Measurements from ENCODE around the gene RAB3IL1.

Gene RAB3IL1

GRCh38 chr11:61952882-61953281 lies 35.5 kb upstream of the RAB3IL1 start:
- no CpG with 5 or more reads among the region's 3 CpGs for WGBS (ENCODE audit: insufficient coverage, insufficient read length)
- Histone ChIP-seq H3K27ac (ENCODE audit: low read length) (no peak overlapping the region), H3K9me3 (ENCODE audit: control insufficient read depth, insufficient read depth, low read length) (no peaks in the 10 kb centered on the region), H3K4me3 (ENCODE audit: low read length) (no peak overlapping the region), H3K36me3 (ENCODE audit: control insufficient read depth, insufficient read depth, low read length) (no peaks in the 10 kb centered on the region), H3K27me3 (ENCODE audit: control insufficient read depth, insufficient read depth, low read length) (no peaks in the 10 kb centered on the region), H3K4me1 (ENCODE audit: control insufficient read depth, insufficient read depth, low read length) (peaks cover 3% of the 10 kb centered on the region; the same call in 1 of the 2 replicates)
- DNase-seq (ENCODE audit: low read depth, low spot score): no peak

GRCh38 chr11:61951484-61952135 lies 34.2 kb upstream of the RAB3IL1 start:
- WGBS (ENCODE audit: insufficient coverage, insufficient read length): no CpG with 5 or more reads among the region's 11 CpGs
- no peak overlapping the region for H3K27ac ChIP-seq (ENCODE audit: low read length)

GRCh38 chr11:61950035-61950547 lies 32.7 kb upstream of the RAB3IL1 start, which contains the start of gene BEST1:
Gene BEST1 (plus strand): TSS chr11:61950351. CDS start chr11:61951807, 1,456 bp downstream.
- Histone ChIP-seq H3K27me3 (ENCODE audit: control insufficient read depth, insufficient read depth, low read length) (no peaks in the 10 kb centered on the region), H3K36me3 (ENCODE audit: control insufficient read depth, insufficient read depth, low read length) (no peaks in the 10 kb centered on the region), H3K27ac (ENCODE audit: low read length) (no peak within 1 kb of the TSS), H3K4me1 (ENCODE audit: control insufficient read depth, insufficient read depth, low read length) (peaks cover 2% of the 10 kb centered on the region), H3K4me3 (ENCODE audit: low read length) (no peak within 1 kb of the TSS), H3K9me3 (ENCODE audit: control insufficient read depth, insufficient read depth, low read length) (no peaks in the 10 kb centered on the region)
- WGBS (ENCODE audit: insufficient coverage, insufficient read length): no CpG with 5 or more reads among the region's 8 CpGs
- DNase-seq (ENCODE audit: low read depth, low spot score): no peak

More at GRCh38 chr11:61951484-61952135, 34.2 kb upstream of the RAB3IL1 start:
- Histone ChIP-seq H3K4me3 (ENCODE audit: low read length) (no peak overlapping the region), H3K4me1 (ENCODE audit: control insufficient read depth, insufficient read depth, low read length) (peaks cover 3% of the 10 kb centered on the region; the same call in 1 of the 2 replicates), H3K9me3 (ENCODE audit: control insufficient read depth, insufficient read depth, low read length) (no peaks in the 10 kb centered on the region), H3K27me3 (ENCODE audit: control insufficient read depth, insufficient read depth, low read length) (no peaks in the 10 kb centered on the region), H3K36me3 (ENCODE audit: control insufficient read depth, insufficient read depth, low read length) (no peaks in the 10 kb centered on the region)
- DNase-seq (ENCODE audit: low read depth, low spot score): no peak

GRCh38 chr11:61949169-61950034 lies 32.0 kb upstream of the RAB3IL1 start:
- no peak for DNase-seq (ENCODE audit: low read depth, low spot score)
- no CpG with 5 or more reads among the region's 9 CpGs for WGBS (ENCODE audit: insufficient coverage, insufficient read length)
- H3K4me1 ChIP-seq (ENCODE audit: control insufficient read depth, insufficient read depth, low read length): peaks cover 2% of the 10 kb centered on the region
- H3K27me3 ChIP-seq (ENCODE audit: control insufficient read depth, insufficient read depth, low read length): no peaks in the 10 kb centered on the region
- no peak overlapping the region for H3K27ac ChIP-seq (ENCODE audit: low read length)
- H3K9me3 ChIP-seq (ENCODE audit: control insufficient read depth, insufficient read depth, low read length): no peaks in the 10 kb centered on the region
- H3K36me3 ChIP-seq (ENCODE audit: control insufficient read depth, insufficient read depth, low read length): no peaks in the 10 kb centered on the region
- H3K4me3 ChIP-seq (ENCODE audit: low read length): no peak overlapping the region

- Histone ChIP-seq H3K4me3 (ENCODE audit: low read length) (no peak overlapping the region), H3K36me3 (ENCODE audit: control insufficient read depth, insufficient read depth, low read length) (no peaks in the 10 kb centered on the region), H3K4me1 (ENCODE audit: control insufficient read depth, insufficient read depth, low read length) (peaks cover 2% of the 10 kb centered on the region), H3K27ac (ENCODE audit: low read length) (no peak overlapping the region), H3K27me3 (ENCODE audit: control insufficient read depth, insufficient read depth, low read length) (no peaks in the 10 kb centered on the region), H3K9me3 (ENCODE audit: control insufficient read depth, insufficient read depth, low read length) (no peaks in the 10 kb centered on the region)
- no CpG with 5 or more reads among the region's 7 CpGs for WGBS (ENCODE audit: insufficient coverage, insufficient read length)
- no peak for DNase-seq (ENCODE audit: low read depth, low spot score)
Observed at GRCh38 chr11:61948505-61948904, 31.1 kb upstream of the RAB3IL1 start.

GRCh38 chr11:61947486-61948210 lies 30.3 kb upstream of the RAB3IL1 start:
- no peak overlapping the region for H3K27ac ChIP-seq (ENCODE audit: low read length)
- no peaks in the 10 kb centered on the region for H3K9me3 ChIP-seq (ENCODE audit: control insufficient read depth, insufficient read depth, low read length)
- peak; percentile 71 for DNase-seq (ENCODE audit: low read depth, low spot score)
- WGBS (ENCODE audit: insufficient coverage, insufficient read length): no CpG with 5 or more reads among the region's 8 CpGs
- H3K4me3 ChIP-seq (ENCODE audit: low read length): no peak overlapping the region
- H3K36me3 ChIP-seq (ENCODE audit: control insufficient read depth, insufficient read depth, low read length): no peaks in the 10 kb centered on the region
- no peaks in the 10 kb centered on the region for H3K27me3 ChIP-seq (ENCODE audit: control insufficient read depth, insufficient read depth, low read length)
- H3K4me1 ChIP-seq (ENCODE audit: control insufficient read depth, insufficient read depth, low read length): peaks cover 2% of the 10 kb centered on the region

- WGBS (ENCODE audit: insufficient coverage, insufficient read length): no CpG with 5 or more reads among the region's 5 CpGs
- H3K4me1 ChIP-seq (ENCODE audit: control insufficient read depth, insufficient read depth, low read length): peaks cover 2% of the 10 kb centered on the region
- H3K4me3 ChIP-seq (ENCODE audit: low read length): no peak overlapping the region
- no peaks in the 10 kb centered on the region for H3K27me3 ChIP-seq (ENCODE audit: control insufficient read depth, insufficient read depth, low read length)
- H3K27ac ChIP-seq (ENCODE audit: low read length): no peak overlapping the region
- no peaks in the 10 kb centered on the region for H3K9me3 ChIP-seq (ENCODE audit: control insufficient read depth, insufficient read depth, low read length)
- DNase-seq (ENCODE audit: low read depth, low spot score): no peak
- H3K36me3 ChIP-seq (ENCODE audit: control insufficient read depth, insufficient read depth, low read length): no peaks in the 10 kb centered on the region
Observed at GRCh38 chr11:61946894-61947293, 29.5 kb upstream of the RAB3IL1 start.

- H3K9me3 ChIP-seq (ENCODE audit: control insufficient read depth, insufficient read depth, low read length): no peaks in the 10 kb centered on the region
- no peaks in the 10 kb centered on the region for H3K36me3 ChIP-seq (ENCODE audit: control insufficient read depth, insufficient read depth, low read length)
- H3K27ac ChIP-seq (ENCODE audit: low read length): no peak overlapping the region
- WGBS (ENCODE audit: insufficient coverage, insufficient read length): no CpG with 5 or more reads among the region's 13 CpGs
- no peak for DNase-seq (ENCODE audit: low read depth, low spot score)
- no peak overlapping the region for H3K4me3 ChIP-seq (ENCODE audit: low read length)
- H3K4me1 ChIP-seq (ENCODE audit: control insufficient read depth, insufficient read depth, low read length): peaks cover 2% of the 10 kb centered on the region
- no peaks in the 10 kb centered on the region for H3K27me3 ChIP-seq (ENCODE audit: control insufficient read depth, insufficient read depth, low read length)
Observed at GRCh38 chr11:61945191-61945590, 27.8 kb upstream of the RAB3IL1 start.

- WGBS (ENCODE audit: insufficient coverage, insufficient read length): no CpG with 5 or more reads among the region's 10 CpGs
Observed at GRCh38 chr11:61940466-61940865, 23.1 kb upstream of the RAB3IL1 start.

GRCh38 chr11:61935861-61936260 lies 18.5 kb upstream of the RAB3IL1 start:
- Histone ChIP-seq H3K9me3 (ENCODE audit: control insufficient read depth, insufficient read depth, low read length) (no peaks in the 10 kb centered on the region), H3K36me3 (ENCODE audit: control insufficient read depth, insufficient read depth, low read length) (no peaks in the 10 kb centered on the region), H3K27ac (ENCODE audit: low read length) (no peak overlapping the region), H3K4me1 (ENCODE audit: control insufficient read depth, insufficient read depth, low read length) (no peaks in the 10 kb centered on the region), H3K4me3 (ENCODE audit: low read length) (no peak overlapping the region), H3K27me3 (ENCODE audit: control insufficient read depth, insufficient read depth, low read length) (no peaks in the 10 kb centered on the region)
- no peak for DNase-seq (ENCODE audit: low read depth, low spot score)
- no CpG with 5 or more reads among the region's 2 CpGs for WGBS (ENCODE audit: insufficient coverage, insufficient read length)

More at GRCh38 chr11:61940466-61940865, 23.1 kb upstream of the RAB3IL1 start:
- Histone ChIP-seq H3K4me3 (ENCODE audit: low read length) (no peak overlapping the region), H3K27ac (ENCODE audit: low read length) (no peak overlapping the region), H3K4me1 (ENCODE audit: control insufficient read depth, insufficient read depth, low read length) (no peaks in the 10 kb centered on the region), H3K27me3 (ENCODE audit: control insufficient read depth, insufficient read depth, low read length) (no peaks in the 10 kb centered on the region), H3K9me3 (ENCODE audit: control insufficient read depth, insufficient read depth, low read length) (no peaks in the 10 kb centered on the region), H3K36me3 (ENCODE audit: control insufficient read depth, insufficient read depth, low read length) (no peaks in the 10 kb centered on the region)
- DNase-seq (ENCODE audit: low read depth, low spot score): no peak

Measured in iPS DF 6.9 (cell line).